ENCODE results near the gene ARAP1. TPM values are rescaled to one million over a fixed set of nuclear protein-coding genes. Genes with fewer than 3 reads are reported as not detected.

Gene ARAP1
- total RNA-seq, 2 donors from 2014 or later: 76.5 to 103 TPM

- Histone ChIP-seq H3K9me3 (no peaks in the 10 kb centered on the region), H3K36me3 (no peaks in the 10 kb centered on the region), H3K27ac (no peak overlapping the region), H3K4me1 (ENCODE audit: control insufficient read depth in 1 of 2, low read depth in 2 of 2) (peaks cover 15 to 41% of the 10 kb centered on the region in 2 donors), H3K4me3 (no peak overlapping the region), H3K27me3 (replicated peaks; ENCODE audit: insufficient read depth) (no peaks in the 10 kb centered on the region)
- TF ChIP-seq CTCF (IDR thresholded peaks at IDR 0.05): no peak
- no peak for DNase-seq (ENCODE audit: low spot score)
- no peak for ATAC-seq (ENCODE audit: insufficient number of reproducible peaks, low FRiP score, low read depth)
Observed at GRCh38 chr11:72724021-72724551, 28.1 kb downstream of the ARAP1 start.

- TF ChIP-seq CTCF (IDR thresholded peaks at IDR 0.05): no peak
- H3K9me3 ChIP-seq: no peaks in the 10 kb centered on the region
- H3K4me1 ChIP-seq (ENCODE audit: control insufficient read depth in 1 of 2, low read depth in 2 of 2): peaks cover 15 to 47% of the 10 kb centered on the region in 2 donors
- H3K27ac ChIP-seq: no peak overlapping the region
- no peak for ATAC-seq (ENCODE audit: insufficient number of reproducible peaks, low FRiP score, low read depth)
- no peaks in the 10 kb centered on the region for H3K36me3 ChIP-seq
- no peak for DNase-seq (ENCODE audit: low spot score)
- H3K27me3 ChIP-seq (replicated peaks; ENCODE audit: insufficient read depth): no peaks in the 10 kb centered on the region
- no peak overlapping the region for H3K4me3 ChIP-seq
Observed at GRCh38 chr11:72723508-72723907, 28.7 kb downstream of the ARAP1 start.

GRCh38 chr11:72722050-72722748 lies 30.0 kb downstream of the ARAP1 start:
- TF ChIP-seq CTCF (IDR thresholded peaks at IDR 0.05): no peak
- peak; percentile 81 for ATAC-seq (ENCODE audit: insufficient number of reproducible peaks, low FRiP score, low read depth)
- Histone ChIP-seq H3K4me1 (ENCODE audit: control insufficient read depth in 1 of 2, low read depth in 2 of 2) (peaks cover 15 to 56% of the 10 kb centered on the region in 2 donors), H3K4me3 (peak overlapping the region; percentile 88), H3K27ac (peak overlapping the region; percentile 70 to 76), H3K27me3 (replicated peaks; ENCODE audit: insufficient read depth) (no peaks in the 10 kb centered on the region), H3K36me3 (no peaks in the 10 kb centered on the region), H3K9me3 (no peaks in the 10 kb centered on the region)
- peak; percentile 74 for DNase-seq (ENCODE audit: low spot score)

- DNase-seq (ENCODE audit: low spot score) (no peak), ATAC-seq (ENCODE audit: insufficient number of reproducible peaks, low FRiP score, low read depth) (no peak)
- Histone ChIP-seq H3K36me3 (no peaks in the 10 kb centered on the region), H3K9me3 (no peaks in the 10 kb centered on the region), H3K4me1 (ENCODE audit: control insufficient read depth in 1 of 2, low read depth in 2 of 2) (peaks cover 15 to 56% of the 10 kb centered on the region in 2 donors), H3K27ac (peak overlapping the region; percentile 60 to 76), H3K27me3 (replicated peaks; ENCODE audit: insufficient read depth) (no peaks in the 10 kb centered on the region), H3K4me3 (peak overlapping the region; percentile 88)
- no peak for TF ChIP-seq CTCF (IDR thresholded peaks at IDR 0.05)
Observed at GRCh38 chr11:72721689-72722049, 30.5 kb downstream of the ARAP1 start.

- DNase-seq (ENCODE audit: low spot score) (no peak), ATAC-seq (ENCODE audit: insufficient number of reproducible peaks, low FRiP score, low read depth) (no peak)
- no peaks in the 10 kb centered on the region for H3K36me3 ChIP-seq
- no peaks in the 10 kb centered on the region for H3K9me3 ChIP-seq
- peaks cover 15 to 56% of the 10 kb centered on the region in 2 donors for H3K4me1 ChIP-seq (ENCODE audit: control insufficient read depth in 1 of 2, low read depth in 2 of 2)
- no peaks in the 10 kb centered on the region for H3K27me3 ChIP-seq (replicated peaks; ENCODE audit: insufficient read depth)
- peak overlapping the region; percentile 88 for H3K4me3 ChIP-seq
- no peak for TF ChIP-seq CTCF (IDR thresholded peaks at IDR 0.05)
- peak overlapping the region; percentile 60 to 76 for H3K27ac ChIP-seq
Observed at GRCh38 chr11:72721276-72721675, 30.9 kb downstream of the ARAP1 start.

All from thoracic aorta (tissue), 2 donors.